ENCODE results near the gene MRTFA. TPM values are rescaled to one million over a fixed set of nuclear protein-coding genes. Genes with fewer than 3 reads are reported as not detected.
"Not testable (repeated sequence)": the region's sequence is repeated elsewhere in the genome, so short reads cannot be mapped to it uniquely, and the experiment has no call there.

The MRTFA gene
- total RNA-seq, 1 donor from 2014 or later = 53.0 TPM

DNA sequence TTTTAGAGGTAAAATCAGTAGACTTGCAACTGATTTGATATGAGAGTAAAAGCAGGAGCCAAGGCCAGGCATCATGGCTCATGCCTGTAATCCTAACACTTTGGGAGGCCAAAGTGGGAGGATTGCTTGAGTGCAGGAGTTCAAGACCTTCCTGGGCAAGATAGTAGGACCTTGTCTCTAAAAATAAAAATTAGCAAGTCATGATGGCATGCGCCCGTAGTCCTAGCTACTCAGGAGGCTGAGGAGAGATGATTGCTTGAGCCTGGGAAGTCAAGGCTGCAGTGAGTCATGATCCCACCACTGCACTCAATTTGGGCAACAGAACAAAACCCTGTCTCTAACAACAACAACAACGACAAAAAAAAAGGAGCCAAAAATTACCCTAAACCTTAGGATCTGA lies 252.6 kb downstream of the MRTFA start:
- no peak for DNase-seq (ENCODE audit: low read depth)
- TF ChIP-seq, protein P1, sequence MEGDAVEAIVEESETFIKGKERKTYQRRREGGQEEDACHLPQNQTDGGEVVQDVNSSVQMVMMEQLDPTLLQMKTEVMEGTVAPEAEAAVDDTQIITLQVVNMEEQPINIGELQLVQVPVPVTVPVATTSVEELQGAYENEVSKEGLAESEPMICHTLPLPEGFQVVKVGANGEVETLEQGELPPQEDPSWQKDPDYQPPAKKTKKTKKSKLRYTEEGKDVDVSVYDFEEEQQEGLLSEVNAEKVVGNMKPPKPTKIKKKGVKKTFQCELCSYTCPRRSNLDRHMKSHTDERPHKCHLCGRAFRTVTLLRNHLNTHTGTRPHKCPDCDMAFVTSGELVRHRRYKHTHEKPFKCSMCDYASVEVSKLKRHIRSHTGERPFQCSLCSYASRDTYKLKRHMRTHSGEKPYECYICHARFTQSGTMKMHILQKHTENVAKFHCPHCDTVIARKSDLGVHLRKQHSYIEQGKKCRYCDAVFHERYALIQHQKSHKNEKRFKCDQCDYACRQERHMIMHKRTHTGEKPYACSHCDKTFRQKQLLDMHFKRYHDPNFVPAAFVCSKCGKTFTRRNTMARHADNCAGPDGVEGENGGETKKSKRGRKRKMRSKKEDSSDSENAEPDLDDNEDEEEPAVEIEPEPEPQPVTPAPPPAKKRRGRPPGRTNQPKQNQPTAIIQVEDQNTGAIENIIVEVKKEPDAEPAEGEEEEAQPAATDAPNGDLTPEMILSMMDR (IDR thresholded peaks at IDR 0.05; ENCODE audit: insufficient read depth, low read length, poor library complexity, severe bottlenecking) = no peak
- H3K27me3 ChIP-seq (ENCODE audit: control insufficient read depth, insufficient read depth, low read length) = no peaks in the 10 kb centered on the region
- H3K36me3 ChIP-seq (ENCODE audit: control insufficient read depth, insufficient read depth, low read length) = no peaks in the 10 kb centered on the region
- no peak overlapping the region for H3K4me3 ChIP-seq (ENCODE audit: low read depth, low read length)

DNA sequence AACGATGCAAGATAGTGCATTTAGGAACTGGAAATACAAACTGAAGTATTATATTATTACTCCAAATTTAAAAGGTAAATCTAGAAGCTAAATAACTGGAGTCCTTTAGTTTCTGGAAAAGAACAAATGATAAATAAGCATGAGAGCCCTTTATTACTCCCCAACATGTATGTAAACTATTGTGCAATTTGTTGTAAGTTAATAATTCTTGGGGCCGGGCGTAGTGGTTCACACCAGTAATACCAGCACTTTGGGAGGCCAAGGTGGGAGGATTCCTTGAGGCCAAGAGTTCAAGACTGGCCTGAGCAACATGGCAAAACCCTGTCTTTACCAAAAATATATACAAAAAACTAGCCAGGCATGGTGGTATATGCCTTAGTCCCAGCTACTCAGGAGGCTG lies 255.1 kb downstream of the MRTFA start:
- H3K36me3 ChIP-seq (ENCODE audit: control insufficient read depth, insufficient read depth, low read length) = no peaks in the 10 kb centered on the region
- no peak for DNase-seq (ENCODE audit: low read depth)
- TF ChIP-seq, protein P1 (IDR thresholded peaks at IDR 0.05; ENCODE audit: insufficient read depth, low read length, poor library complexity, severe bottlenecking) = no peak
- no peak overlapping the region for H3K4me3 ChIP-seq (ENCODE audit: low read depth, low read length)
- H3K27me3 ChIP-seq (ENCODE audit: control insufficient read depth, insufficient read depth, low read length) = no peaks in the 10 kb centered on the region

DNA sequence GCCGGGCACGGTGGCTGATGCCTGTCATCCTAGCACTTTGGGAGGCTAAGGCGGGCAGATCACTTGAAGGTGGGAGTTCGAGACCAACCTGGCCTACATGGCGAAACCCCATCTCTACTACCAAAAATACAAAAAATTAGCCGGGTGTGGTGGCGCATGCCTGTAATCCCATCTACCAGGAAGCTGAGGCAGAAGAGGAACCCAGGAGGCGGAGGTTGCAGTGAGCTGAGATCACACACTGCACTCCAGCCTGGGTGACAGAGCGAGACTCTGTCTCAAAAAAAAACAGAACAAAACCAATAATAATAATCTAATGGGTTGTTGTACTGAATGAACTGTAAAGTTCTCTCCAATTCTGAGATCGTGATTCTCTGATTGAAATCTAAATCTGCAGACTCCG lies 258.1 kb downstream of the MRTFA start:
- not testable (repeated sequence) for H3K4me3 ChIP-seq (ENCODE audit: low read depth, low read length); H3K27me3 ChIP-seq (ENCODE audit: control insufficient read depth, insufficient read depth, low read length); DNase-seq (ENCODE audit: low read depth); H3K36me3 ChIP-seq (ENCODE audit: control insufficient read depth, insufficient read depth, low read length)

DNA sequence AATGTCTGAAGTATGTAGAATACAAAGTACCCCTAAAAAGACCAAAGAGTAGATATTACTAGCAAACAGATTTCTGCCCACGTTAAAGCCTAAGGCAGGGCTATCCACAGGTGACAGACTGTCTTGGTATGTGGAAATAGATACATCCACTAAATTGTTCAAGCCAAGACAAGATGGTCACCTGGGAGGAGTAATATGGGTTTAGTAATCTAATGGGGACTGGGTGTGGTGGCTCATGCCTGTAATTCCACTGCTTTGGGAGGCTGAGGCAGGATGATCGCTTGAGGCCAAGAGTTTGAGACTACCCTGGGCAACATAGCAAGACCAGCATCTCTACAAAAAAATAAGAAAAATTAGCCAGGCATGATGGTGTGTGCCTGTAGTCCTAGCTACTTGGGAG lies 258.6 kb downstream of the MRTFA start:
- Histone ChIP-seq H3K36me3 (ENCODE audit: control insufficient read depth, insufficient read depth, low read length) (no peaks in the 10 kb centered on the region), H3K27me3 (ENCODE audit: control insufficient read depth, insufficient read depth, low read length) (no peaks in the 10 kb centered on the region), H3K4me3 (ENCODE audit: low read depth, low read length) (no peak overlapping the region)
- TF ChIP-seq, protein P1 (IDR thresholded peaks at IDR 0.05; ENCODE audit: insufficient read depth, low read length, poor library complexity, severe bottlenecking) = no peak
- no peak for DNase-seq (ENCODE audit: low read depth)

DNA sequence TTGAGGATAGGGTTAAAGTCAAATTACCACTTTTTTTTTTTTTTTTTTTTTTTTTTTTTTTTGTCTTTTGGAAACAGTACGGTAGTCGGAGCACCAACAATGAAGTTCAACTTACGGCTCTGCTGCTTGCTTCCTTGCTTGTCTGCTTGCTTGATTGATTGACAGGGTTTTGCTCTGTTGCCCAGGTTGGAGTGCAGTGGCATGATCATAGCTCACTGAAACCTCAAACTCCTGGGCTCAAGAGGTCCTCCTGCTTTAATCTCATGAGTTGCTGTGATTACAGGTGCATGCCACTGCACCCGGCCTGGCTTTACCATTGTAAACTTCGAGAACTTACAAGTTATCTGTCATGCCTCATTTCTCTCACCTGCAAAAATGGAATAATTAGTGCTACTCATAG lies 260.4 kb downstream of the MRTFA start:
- Histone ChIP-seq H3K36me3 (ENCODE audit: control insufficient read depth, insufficient read depth, low read length) (no peaks in the 10 kb centered on the region), H3K4me3 (ENCODE audit: low read depth, low read length) (no peak overlapping the region), H3K27me3 (ENCODE audit: control insufficient read depth, insufficient read depth, low read length) (no peaks in the 10 kb centered on the region)
- no peak for DNase-seq (ENCODE audit: low read depth)
- TF ChIP-seq, protein P1 (IDR thresholded peaks at IDR 0.05; ENCODE audit: insufficient read depth, low read length, poor library complexity, severe bottlenecking) = no peak

DNA sequence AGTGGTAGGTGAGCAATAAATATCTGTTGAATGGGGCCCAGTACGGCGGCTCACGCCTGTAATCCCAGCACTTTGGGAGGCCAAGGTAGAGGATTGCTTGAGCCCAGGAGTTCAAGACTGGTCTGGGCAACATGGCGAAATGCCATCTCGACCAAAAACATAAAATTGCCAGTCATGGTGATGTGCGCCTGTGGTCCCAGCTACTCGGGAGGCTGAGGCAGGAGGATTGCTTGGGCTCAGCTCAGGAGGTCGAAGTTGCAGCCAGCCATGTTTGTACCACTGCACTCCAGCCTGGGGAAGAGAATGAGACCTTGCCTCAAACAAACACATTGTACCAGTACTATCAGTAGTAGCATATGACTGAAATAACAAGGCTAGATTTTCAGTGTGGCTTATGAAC lies 262.0 kb downstream of the MRTFA start:
- no peak for DNase-seq (ENCODE audit: low read depth)
- TF ChIP-seq, protein P1 (IDR thresholded peaks at IDR 0.05; ENCODE audit: insufficient read depth, low read length, poor library complexity, severe bottlenecking) = no peak
- no peak overlapping the region for H3K4me3 ChIP-seq (ENCODE audit: low read depth, low read length)
- H3K27me3 ChIP-seq (ENCODE audit: control insufficient read depth, insufficient read depth, low read length) = no peaks in the 10 kb centered on the region
- H3K36me3 ChIP-seq (ENCODE audit: control insufficient read depth, insufficient read depth, low read length) = no peaks in the 10 kb centered on the region

Measured in kidney epithelial cell (primary cell).